Left colon (tissue), 2 donors: ENCODE measurements around the gene ALKBH3. TPM values are rescaled to one million over a fixed set of nuclear protein-coding genes. Genes with fewer than 3 reads are reported as not detected.

Experiments used
- ATAC-seq: fragments of 200-7000 bp; cut with Tn5 transposase; one replicate; pipeline ENCODE4 v1.9.1; 2020; ENCODE audit warnings: mild to moderate bottlenecking, moderate library complexity
- DNase-seq, 2 donors: peaks; one replicate each; pipeline ENCODE4 v3.0.0-alpha.2; 2020
- intact Hi-C, 2 donors: fragments of 100-400 bp; cut with DNase I in 1 of 2; cut with micrococcal nuclease in 1 of 2; formaldehyde crosslinking; loops; one replicate each; pipeline versions ENCODE4 v1.11.2 to v1.14.0; 2022; cut with DNase I, micrococcal nuclease
- total RNA-seq, 2 donors: library from RNA; stranded (reverse); fragmentation: NEBNext Ultra II Directional; extraction: Animal tissue kit (Norgen Biotek cat#: 25700); gene quantifications; one replicate each; pipeline ENCODE4 v1.2.1, GENCODE V29; 2021
- donor health status: DM: no; HTN: no; CAD: no.
- donor health status: DM: yes; HTN: yes; CAD: no.

The ALKBH3 gene
- total RNA-seq, 2 donors from 2014 or later = 22.7 to 29.9 TPM

DNA sequence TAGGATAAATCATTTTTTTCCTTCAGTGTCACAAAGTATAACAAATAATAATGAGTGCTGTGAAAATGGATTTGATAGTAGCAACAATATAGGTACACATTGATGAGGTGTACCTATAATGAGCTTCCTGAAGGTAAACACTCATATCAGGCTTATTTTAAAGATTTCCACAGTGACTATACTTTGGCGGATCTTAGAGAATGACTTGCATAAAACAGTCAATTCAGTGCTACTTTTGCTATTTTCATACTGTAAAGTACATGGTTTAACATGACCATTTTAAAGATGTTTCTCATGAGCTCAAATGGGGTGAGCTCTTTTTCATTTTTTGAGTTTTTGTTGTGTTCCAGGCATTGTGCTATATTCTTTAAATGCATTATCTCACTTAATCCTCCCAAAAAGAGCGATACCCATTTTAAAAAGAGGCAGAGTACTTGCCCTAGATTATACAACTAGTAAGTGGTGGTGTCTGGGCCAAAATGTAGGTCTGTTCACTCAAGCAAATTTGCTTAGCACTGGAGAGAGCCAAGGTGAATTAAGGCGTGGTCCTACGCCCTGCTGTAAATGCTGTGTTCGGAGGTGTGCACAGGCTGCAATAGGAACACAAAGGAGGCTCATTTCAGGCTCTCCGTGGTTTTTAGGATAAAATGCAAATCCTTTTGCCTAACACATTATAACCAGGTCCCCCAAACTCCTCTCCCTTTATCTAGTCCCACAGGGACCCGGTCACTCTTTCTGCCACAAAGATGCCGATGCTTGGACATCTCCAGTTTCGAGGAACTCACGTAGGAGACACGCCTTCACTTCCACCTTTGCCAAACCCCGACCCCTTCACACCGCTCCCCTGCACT lies 617 bp upstream of the ALKBH3 start:
- DNase-seq = no peak
- intact Hi-C loops = loop anchor here in 1 of 2 donors (10.0 kb wide), 1 partner anchor 155 kb away; no protein-coding TSS in a partner anchor
- ATAC-seq = peak; percentile 62

DNA sequence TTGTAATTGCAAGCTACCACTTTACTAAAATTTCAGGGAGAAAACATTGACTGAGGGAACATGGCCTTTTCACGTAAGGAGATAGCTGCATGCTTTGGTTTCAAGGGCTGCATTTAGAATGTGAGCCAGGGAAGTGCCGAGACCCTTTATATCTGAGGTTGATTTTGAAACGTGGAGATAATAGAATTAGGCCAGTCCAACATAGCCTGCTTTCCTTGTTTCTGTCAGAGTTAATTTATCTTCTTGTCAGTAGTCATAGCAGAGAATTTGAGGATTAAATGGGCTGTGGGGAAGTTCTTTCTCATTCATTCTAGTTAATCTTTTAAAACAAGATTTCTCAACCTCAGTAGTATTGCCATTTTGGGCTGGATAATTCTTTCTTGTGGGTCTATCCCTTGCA lies 12.2 kb downstream of the ALKBH3 start:
- intact Hi-C loops = loop anchor here in 1 of 2 donors (5.0 to 10.0 kb wide), 2 partner anchors 52 to 144 kb away; partner anchors contain the start of gene C11orf96
- DNase-seq (no peak), ATAC-seq (no peak)

DNA sequence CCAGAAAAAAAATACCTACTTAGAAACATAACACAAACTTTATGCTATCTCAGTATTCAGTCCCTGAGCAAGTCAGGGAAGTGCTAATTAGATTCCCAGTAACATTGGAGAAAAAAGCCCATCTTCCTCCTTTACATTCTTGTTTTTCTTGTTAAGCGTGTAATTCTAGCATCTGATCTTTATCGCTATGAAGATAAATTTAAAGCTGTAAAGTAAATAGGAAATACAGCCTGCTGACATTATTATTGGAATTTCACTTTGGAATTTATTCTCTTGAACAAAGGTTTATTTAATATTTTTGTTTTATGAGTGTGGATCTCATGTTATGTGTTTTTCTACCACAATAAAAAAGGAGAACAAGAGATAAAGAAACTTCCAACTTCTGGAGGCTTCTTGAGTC lies 13.9 kb downstream of the ALKBH3 start:
- intact Hi-C loops = loop anchor here in 1 of 2 donors (5.0 to 10.0 kb wide), 2 partner anchors 50 to 143 kb away; partner anchors contain the start of gene C11orf96
- ATAC-seq (no peak), DNase-seq (no peak)

DNA sequence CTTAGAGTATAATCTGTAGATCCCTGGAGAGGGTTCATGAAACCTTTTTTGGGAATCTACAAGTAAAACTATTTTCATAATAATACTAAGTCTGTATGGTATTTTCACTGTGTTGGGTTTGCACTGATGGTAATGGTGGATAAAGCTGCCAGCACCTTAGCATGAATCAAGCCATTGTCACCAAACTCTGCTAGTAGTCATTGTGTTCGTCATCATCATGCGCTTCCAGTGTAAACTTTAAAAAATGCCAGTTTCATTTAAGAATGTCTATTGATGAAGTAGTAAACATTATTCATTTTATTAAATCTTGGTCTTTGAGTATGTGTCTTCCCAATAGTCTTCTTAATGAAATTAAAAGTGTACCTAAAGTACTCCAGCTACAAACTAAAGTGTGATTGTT lies 15.0 kb downstream of the ALKBH3 start:
- intact Hi-C loops = loop anchor here in 1 of 2 donors (10.0 kb wide), 1 partner anchor 49 kb away; the partner anchor contains the start of gene C11orf96
- no peak for ATAC-seq
- no peak for DNase-seq

DNA sequence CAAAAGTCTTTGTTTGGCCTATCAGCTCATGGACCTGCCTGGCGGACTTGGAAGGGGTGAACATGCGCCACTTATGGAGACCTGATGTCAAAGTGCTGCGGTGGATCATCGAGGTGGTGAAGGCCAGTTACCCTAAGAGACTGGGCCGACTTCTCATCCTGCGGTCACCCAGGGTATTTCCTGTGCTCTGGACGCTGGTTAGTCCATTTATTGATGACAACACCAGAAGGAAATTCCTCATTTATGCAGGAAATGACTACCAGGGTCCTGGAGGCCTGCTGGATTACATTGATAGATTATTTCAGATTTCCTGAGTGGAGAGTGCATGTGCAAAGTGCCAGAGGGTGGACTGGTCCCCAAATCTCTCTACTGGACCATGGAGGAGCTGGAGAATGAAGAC lies 17.9 kb downstream of the ALKBH3 start:
- DNase-seq (no peak), ATAC-seq (no peak)
- intact Hi-C loops = loop anchor here in 1 of 2 donors (10.0 kb wide), 1 partner anchor 46 kb away; the partner anchor contains the start of gene C11orf96

DNA sequence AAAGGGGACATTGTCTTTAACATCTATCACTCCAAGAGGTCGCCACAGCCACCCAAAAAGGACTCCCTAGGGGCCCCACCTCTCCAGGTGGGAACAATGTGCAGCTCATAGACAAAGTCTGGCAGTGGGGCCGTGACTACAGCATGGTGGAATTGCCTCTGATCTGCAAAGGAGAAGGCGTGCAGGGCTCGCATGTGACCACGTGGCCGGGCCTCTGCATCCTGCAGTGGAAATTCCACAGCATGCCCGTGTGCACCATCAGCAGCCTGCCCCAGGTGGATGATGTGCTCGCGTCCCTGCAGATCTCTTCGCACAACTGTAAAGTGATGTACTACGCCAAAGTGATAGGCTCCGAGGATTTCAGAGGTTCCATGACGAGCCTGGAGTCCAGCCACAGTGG lies 18.5 kb downstream of the ALKBH3 start:
- no peak for DNase-seq
- no peak for ATAC-seq
- intact Hi-C loops = loop anchor here in 1 of 2 donors (10.0 kb wide), 1 partner anchor 46 kb away; the partner anchor contains the start of gene C11orf96

DNA sequence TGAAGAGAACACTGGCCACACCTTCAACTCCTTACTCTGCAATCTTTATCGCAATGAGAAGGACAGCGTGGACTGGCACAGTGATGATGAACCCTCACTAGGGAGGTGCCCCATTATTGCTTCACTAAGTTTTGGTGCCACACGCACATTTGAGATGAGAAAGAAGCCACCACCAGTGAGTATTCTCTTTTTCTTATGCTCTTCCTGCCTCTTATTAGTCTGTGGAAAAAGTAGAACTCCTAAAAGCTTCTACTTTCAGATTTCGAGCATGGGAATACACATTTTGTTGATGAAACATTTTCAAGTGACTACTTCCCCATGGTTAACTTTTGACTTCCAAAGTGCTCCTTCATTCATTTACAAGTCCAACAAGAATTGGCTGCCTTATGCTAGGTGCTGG lies 20.9 kb downstream of the ALKBH3 start:
- ATAC-seq (no peak), DNase-seq (no peak)
- intact Hi-C loops = no loop called here

DNA sequence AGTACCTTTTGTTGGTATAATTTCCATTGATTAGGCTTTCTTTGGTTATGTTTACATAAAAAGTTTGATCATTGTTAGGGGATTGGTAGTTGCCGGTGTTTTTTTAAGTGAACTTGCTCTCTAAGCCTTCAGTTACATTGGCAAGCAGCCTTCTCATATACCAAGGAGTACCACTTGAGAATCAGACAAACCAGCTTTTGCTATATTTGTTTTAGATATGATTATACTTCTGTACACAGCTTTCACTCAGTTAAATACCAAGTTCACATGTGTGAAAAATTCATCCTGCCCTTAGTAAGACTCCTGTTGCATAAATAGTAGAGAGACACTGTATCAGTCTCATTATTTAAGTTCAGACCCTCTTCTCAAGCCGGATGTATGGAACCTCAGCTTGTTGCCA lies 22.4 kb downstream of the ALKBH3 start:
- intact Hi-C loops = no loop called here

DNA sequence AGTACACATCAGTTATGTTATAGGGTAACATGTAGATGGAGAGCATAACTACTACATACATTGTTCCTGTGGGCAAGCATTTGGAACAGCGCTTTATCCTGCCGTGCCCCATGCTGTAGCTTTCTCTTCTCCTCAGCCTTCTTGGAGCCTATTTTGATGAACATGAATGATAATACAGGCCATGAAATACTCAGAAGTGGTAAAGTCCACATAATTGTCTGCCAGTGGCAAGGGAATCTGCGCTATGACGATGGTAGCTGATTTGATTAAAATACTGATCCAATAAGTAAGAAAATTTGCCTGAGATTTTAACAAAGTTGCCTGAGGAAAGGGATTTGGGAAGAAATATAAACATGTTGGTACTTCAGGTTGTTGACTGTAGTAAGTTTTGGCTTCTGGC lies 23.3 kb downstream of the ALKBH3 start:
- ATAC-seq = no peak
- DNase-seq = no peak
- intact Hi-C loops = no loop called here

More for the DNA sequence above, 22.4 kb downstream of the ALKBH3 start:
- DNase-seq (no peak), ATAC-seq (no peak)

DNA sequence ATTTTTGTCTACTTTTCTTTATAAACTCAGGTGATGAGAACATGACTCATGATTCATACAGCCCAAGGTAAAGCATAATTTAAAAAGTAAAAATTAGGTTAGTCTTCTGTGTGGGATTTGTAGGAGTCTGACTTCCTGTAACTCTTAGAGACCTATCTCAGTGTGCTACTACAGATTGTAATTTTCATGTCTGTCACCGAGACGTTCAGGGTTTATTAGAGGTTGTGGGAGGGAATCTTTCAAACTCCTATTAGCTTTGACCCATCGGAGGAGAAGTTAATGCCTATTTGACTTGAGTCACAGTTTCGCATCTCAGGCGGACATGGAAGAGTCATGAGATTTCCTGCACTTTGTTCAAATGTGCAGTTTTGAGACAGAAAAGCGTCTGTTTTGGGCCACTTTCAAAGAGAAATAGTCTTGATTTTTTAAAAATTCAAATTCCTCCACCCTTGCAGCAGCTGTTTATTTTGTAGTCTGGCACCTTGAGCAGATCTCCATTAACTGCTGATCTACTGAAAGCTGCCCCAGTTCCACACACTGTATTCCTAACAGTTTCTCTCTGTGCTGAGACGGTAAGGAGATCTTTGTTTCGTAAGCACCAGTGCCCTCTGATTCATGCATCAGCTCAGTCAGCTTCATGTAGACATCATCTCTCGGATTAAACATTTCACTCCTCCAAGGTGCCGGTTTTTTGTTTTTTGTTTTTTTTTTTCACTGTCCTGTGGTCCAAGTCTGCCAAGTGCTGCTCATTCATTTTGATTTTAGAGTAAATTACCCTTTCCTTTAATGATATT lies 24.3 kb downstream of the ALKBH3 start:
- DNase-seq (no peak), ATAC-seq (no peak)
- intact Hi-C loops = no loop called here

DNA sequence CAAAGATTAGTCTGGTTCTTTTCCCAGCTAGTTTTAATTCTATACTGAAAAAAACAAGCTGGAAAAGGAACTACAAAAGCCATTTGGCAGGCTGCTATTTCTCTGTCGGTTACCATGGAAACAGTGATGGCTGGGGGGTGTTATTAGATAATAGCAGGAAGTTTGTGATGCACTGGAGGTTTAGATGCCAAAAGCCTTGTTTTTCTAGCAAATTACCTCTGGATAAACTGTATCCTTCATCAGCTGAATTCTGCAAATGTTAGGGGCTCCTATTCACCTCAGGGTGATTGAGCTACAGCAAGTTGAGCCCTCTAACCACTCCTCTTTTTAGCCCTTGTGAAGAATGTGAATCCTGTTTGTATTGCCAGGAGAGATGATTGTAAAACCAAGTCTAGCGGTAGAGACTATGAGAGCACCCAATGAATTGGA lies 25.2 kb downstream of the ALKBH3 start:
- no peak for DNase-seq
- no peak for ATAC-seq
- intact Hi-C loops = no loop called here

DNA sequence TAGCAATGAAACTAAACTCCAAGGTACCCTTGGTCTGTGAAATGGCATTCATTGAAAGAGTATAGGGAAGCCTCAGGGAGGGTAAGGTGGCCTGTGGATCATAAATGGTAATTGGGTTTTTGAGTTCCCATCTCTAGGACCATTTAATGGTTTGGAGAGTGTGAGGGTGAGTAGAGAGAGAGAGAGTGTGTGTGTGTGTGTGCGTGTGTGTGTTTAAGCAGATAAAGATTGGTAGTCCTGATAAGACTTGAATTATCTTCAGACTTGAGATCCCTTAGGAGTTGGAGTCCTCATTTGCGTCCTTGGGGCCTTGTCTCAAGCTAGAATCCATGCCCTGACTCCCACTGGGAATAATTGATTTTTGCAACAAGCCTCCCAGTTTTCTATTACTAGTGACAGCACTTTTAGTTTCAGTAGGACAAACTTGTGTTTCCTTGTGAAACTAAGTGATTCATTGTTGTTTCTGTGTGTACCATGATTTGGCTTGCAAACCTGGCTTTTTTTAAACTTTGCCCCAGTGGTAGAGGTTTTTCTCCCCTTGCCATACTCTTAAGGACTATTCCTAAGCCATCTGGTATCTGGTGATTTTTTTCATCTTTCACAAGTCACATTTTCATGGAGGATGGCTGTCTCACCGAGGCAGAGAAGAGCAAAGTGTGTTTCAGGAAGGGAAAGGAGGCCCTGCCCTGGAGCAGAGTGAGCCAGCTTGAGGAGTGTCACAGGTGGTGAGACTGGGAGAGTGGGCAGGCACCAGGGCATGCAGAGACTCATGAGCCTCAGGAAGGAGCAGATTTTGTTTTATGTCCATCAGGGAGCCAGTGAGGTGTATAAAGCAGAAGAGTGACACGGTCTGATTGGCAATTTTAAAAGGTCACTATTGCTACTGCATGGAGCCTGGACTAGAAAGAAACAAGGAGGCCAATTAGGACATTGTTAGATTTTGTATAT lies 26.7 kb downstream of the ALKBH3 start:
- intact Hi-C loops = no loop called here
- ATAC-seq (no peak), DNase-seq (no peak)

DNA sequence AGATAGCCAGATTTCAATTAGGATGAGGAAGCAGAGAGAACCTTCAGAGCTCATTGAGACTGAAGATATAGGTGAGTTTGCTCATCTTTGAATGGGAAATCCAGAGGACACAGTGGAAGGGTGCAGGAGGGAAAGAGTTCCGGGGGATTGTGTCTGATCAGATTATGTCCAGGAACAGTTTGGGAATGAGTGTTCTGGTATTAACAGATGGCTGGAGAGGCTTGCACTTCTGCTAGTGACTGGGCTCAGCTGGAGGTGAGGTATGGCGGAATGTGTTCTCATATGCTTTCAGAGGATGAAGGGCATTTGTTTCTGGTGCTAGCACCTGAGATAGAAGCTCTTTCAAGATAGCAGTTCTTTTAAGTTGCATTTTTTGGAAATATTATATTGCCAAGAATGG lies 27.6 kb downstream of the ALKBH3 start:
- DNase-seq = no peak
- ATAC-seq = no peak
- intact Hi-C loops = no loop called here

DNA sequence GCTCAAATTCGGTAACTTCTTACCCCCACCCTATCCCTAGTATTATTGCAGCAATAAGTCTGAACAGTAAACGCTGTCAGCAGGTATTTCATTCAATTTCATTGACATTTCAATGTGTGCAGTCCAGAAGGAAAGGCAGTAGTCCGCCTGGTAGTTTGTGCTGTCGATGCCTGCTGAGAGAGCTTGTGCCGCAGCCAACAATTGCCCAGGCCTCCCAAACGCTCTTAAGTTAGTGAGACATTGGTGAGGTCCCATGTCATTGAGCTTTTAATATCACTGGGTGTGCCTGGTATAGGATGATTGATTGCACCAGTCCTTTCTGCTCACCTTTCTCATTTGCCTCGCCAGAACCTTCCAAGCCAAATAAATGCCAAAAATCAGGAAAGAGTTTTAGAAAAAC lies 28.1 kb downstream of the ALKBH3 start:
- intact Hi-C loops = no loop called here
- ATAC-seq = no peak
- DNase-seq = no peak

DNA sequence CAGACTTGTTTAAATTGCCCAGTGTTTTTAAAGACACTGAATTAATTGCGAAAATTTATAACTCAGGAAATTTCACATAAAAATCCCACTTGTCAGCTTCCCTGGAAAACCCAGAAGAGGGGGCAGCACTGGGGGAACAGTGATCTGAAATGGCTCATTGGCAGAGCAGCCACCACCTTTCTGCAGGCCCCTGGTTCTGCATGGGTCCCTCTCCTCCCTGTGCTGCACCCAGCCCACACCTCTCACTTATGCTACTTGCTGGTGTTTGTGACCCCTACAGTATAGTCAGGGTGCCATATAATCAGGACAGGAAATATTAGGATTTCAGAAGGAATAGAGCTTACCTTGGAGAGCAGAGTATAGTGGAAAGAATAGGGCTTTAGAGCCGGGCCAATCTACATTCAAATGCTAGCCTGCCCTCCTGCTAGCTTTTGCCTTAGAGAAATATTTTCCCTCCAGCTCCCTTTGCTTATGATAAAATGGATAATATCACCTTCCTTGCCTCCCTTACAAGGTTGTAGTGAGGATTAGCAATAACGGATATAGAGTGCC lies 33.3 kb downstream of the ALKBH3 start:
- intact Hi-C loops = no loop called here

DNA sequence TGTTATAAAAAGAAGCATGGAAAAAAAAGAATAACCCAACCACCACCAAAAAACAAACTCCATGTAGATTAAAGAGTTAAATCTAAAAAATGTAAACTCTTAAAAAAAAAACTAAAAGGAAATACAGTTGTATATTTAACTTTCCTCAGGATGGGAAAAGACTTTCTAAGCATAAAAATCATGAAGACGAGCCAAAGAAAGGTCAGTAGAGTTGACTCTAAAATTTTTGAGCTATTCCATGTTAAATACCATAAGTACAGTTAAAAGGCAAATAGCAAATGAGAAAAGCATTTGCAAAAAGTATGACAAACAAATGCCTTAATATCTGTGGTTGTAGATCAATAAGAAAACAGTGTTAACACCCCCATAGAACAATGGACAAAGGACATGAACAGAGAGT lies 33.8 kb downstream of the ALKBH3 start:
- intact Hi-C loops = no loop called here
- DNase-seq (no peak), ATAC-seq (no peak)

More for the DNA sequence above, 33.3 kb downstream of the ALKBH3 start:
- no peak for ATAC-seq
- DNase-seq = no peak

DNA sequence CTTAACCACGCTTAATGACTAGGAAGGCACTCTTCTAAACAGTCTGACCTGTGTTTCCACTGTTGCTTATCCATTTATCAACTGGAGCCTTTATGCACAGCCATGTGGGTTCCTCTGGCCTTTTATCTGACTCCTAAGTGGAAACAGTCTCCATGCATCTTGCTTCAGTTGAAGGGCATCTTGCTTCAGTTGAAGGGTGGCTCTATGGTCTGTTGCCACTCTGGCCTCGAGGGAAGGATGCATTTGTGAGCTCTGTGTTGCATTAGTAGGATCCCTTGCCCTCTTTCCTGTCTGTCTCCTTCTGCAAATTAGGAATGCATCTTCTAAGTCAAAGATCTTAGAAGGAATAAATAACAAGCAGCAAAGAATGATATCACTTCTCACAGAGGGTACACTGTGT lies 36.0 kb downstream of the ALKBH3 start:
- intact Hi-C loops = no loop called here
- DNase-seq (no peak), ATAC-seq (no peak)

DNA sequence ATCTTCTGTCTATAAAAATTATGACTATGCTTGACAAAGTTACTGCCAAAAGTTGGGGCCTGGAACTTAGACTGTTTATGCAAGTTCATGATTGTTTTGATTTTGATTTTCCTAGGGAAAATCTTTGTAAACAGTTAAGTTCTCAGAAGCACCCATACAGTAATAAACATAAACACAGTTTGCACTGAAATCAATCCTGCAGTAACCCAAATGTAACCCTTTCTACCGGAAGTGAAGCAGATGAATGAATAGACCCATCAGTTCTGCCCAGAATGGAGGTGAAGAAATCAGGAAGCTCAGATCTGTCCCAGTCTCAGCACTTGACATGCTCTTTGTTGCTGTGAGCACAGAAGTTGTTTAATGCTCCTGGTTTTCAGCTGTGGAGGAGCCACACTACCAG lies 37.2 kb downstream of the ALKBH3 start:
- no peak for ATAC-seq
- no peak for DNase-seq
- intact Hi-C loops = no loop called here
